Measurements from ENCODE around the gene FARP1. TPM values are rescaled to one million over a fixed set of nuclear protein-coding genes. Genes with fewer than 3 reads are reported as not detected.

FARP1 gene
- total and polyA plus RNA-seq, 2 of the 13 experiments (the other 11 are each of a cell fraction or from before 2014, with no cell fraction given), result 70.6 to 126 TPM

GRCh38 chr13:98234348-98234747 is 91.5 kb downstream of the FARP1 start:
- no peak for FAIRE-seq
- ChIA-PET POLR2A (no interaction called here), CTCF (ENCODE audit: low intra/inter-chr PET ratio, low total read pairs) (no interaction called here)
- H4K20me1 ChIP-seq (ENCODE audit: insufficient read depth, low read length), result peaks cover 39% of the 10 kb centered on the region
- no peak overlapping the region for H3K4me2 ChIP-seq (ENCODE audit: low read depth, low read length)
- H3K27me3 ChIP-seq (ENCODE audit: control insufficient read depth in 1 of 2, insufficient read depth in 2 of 2, low read length in 2 of 2), result no peaks in the 10 kb centered on the region
- WGBS (ENCODE audit: low lambda C conversion rate), result 100% methylated on average over 1 of the region's 1 CpG
- no peak for ATAC-seq
- H2AFZ ChIP-seq (ENCODE audit: low read length), result no peak overlapping the region
- H3K27ac ChIP-seq (ENCODE audit: extremely low read length, insufficient read depth, low read length), result no peak overlapping the region
- H3K4me1 ChIP-seq (ENCODE audit: insufficient read depth, low read length), result peaks cover 33% of the 10 kb centered on the region
- DNase-seq (ENCODE audit: low spot score), result no peak
- H3K79me2 ChIP-seq (ENCODE audit: insufficient read depth, low read length), result peaks cover 89% of the 10 kb centered on the region
- H3K9me3 ChIP-seq (ENCODE audit: low read length), result no peaks in the 10 kb centered on the region
- in situ Hi-C loops (cut with HindIII; ENCODE audit: extremely low pct_ligation_motif_present, low pct_unique_long_range_greater_than_20kb), result no loop called here
- intact Hi-C loops (cut with micrococcal nuclease; ENCODE audit: unreplicated experiment), result no loop called here
- no TSS peak for BruUV-seq (replicated peaks)
- TF ChIP-seq MATR3 (CRISPR knock-in tag; IDR thresholded peaks at IDR 0.05), result no peak
- TF ChIP-seq FOXK1 (CRISPR knock-in tag; IDR thresholded peaks at IDR 0.05; ENCODE audit: borderline replicate concordance, low read depth), result no peak
- TF ChIP-seq ZNF142 (CRISPR knock-in tag; IDR thresholded peaks at IDR 0.05), result no peak
- no peak for TF ChIP-seq TSC22D2 (CRISPR knock-in tag; IDR thresholded peaks at IDR 0.05; ENCODE audit: borderline replicate concordance)
- no peak for TF ChIP-seq ZFAT (CRISPR knock-in tag; conservative IDR thresholded peaks at IDR 0.05)
- TF ChIP-seq ZNF710 (CRISPR knock-in tag; IDR thresholded peaks at IDR 0.05; ENCODE audit: borderline replicate concordance), result no peak
- no peak for TF ChIP-seq ZNF503 (CRISPR knock-in tag; IDR thresholded peaks at IDR 0.05)
- no peak for TF ChIP-seq JUNB (CRISPR knock-in tag; IDR thresholded peaks at IDR 0.05; ENCODE audit: borderline replicate concordance)
- TF ChIP-seq ELF1 (CRISPR knock-in tag; IDR thresholded peaks at IDR 0.05), result no peak
- TF ChIP-seq KDM4B (CRISPR knock-in tag; IDR thresholded peaks at IDR 0.05), result no peak
- no peak for TF ChIP-seq KDM5B (CRISPR knock-in tag; IDR thresholded peaks at IDR 0.05; ENCODE audit: borderline replicate concordance)
- no peak overlapping the region for H3K4me3 ChIP-seq (replicated peaks in 1 of 3; ENCODE audit: insufficient read depth in 1 of 3, low read depth in 2 of 3, low read length in 3 of 3)
- H3K9ac ChIP-seq (ENCODE audit: insufficient read depth, low read depth, low read length), result no peak overlapping the region
- H3K36me3 ChIP-seq (replicated peaks in 1 of 2; ENCODE audit: control insufficient read depth in 1 of 2, insufficient read depth in 2 of 2, low read length in 2 of 2), result peaks cover 8 to 59% of the 10 kb centered on the region in 2 experiments

All from HepG2 (cell line).